ENCODE data around the gene CLIP2. TPM values are rescaled to one million over a fixed set of nuclear protein-coding genes. Genes with fewer than 3 reads are reported as not detected.
A peak's percentile ranks its signal among the peaks of the same experiment; 100 is the strongest.

The CLIP2 gene
- total RNA-seq, 2 donors from 2014 or later = 18.6 to 24.1 TPM

GRCh38 chr7:74306730-74307469 is 17.7 kb downstream of the CLIP2 start:
- DNase-seq (ENCODE audit: low spot score) = peak; percentile 16
- no peaks in the 10 kb centered on the region for H3K9me3 ChIP-seq
- no peaks in the 10 kb centered on the region for H3K36me3 ChIP-seq
- peak overlapping the region in 1 of 2 donors; percentile 39 for H3K27ac ChIP-seq
- WGBS = 10% methylated on average over 20 of the region's 20 CpGs
- peaks cover 5% of the 10 kb centered on the region for H3K4me1 ChIP-seq (replicated peaks)
- no peak overlapping the region for H3K4me3 ChIP-seq
- TF ChIP-seq POLR2AphosphoS5 (IDR thresholded peaks at IDR 0.05) (peak; percentile 9), CTCF (IDR thresholded peaks at IDR 0.05) (no peak)
- no peaks in the 10 kb centered on the region for H3K27me3 ChIP-seq (replicated peaks; ENCODE audit: insufficient read depth)
- intact Hi-C loops (cut with DNase I) = no loop called here

GRCh38 chr7:74307738-74308505 is 18.7 kb downstream of the CLIP2 start:
- intact Hi-C loops (cut with DNase I) = no loop called here
- 72% methylated on average over 10 of the region's 10 CpGs for WGBS
- H3K9me3 ChIP-seq = no peaks in the 10 kb centered on the region
- no peaks in the 10 kb centered on the region for H3K36me3 ChIP-seq
- peaks cover 5% of the 10 kb centered on the region for H3K4me1 ChIP-seq (replicated peaks)
- no peak for TF ChIP-seq POLR2A (IDR thresholded peaks at IDR 0.05)
- TF ChIP-seq CTCF (IDR thresholded peaks at IDR 0.05) = no peak
- TF ChIP-seq POLR2AphosphoS5 (IDR thresholded peaks at IDR 0.05) = no peak
- no peak overlapping the region for H3K4me3 ChIP-seq
- no peak overlapping the region for H3K27ac ChIP-seq
- no peak for DNase-seq (ENCODE audit: low spot score)
- no peaks in the 10 kb centered on the region for H3K27me3 ChIP-seq (replicated peaks; ENCODE audit: insufficient read depth)

- WGBS = 92% methylated on average over 6 of the region's 6 CpGs
- Histone ChIP-seq H3K27me3 (replicated peaks; ENCODE audit: insufficient read depth) (no peaks in the 10 kb centered on the region), H3K4me3 (no peak overlapping the region), H3K9me3 (no peaks in the 10 kb centered on the region), H3K4me1 (replicated peaks) (peaks cover 5% of the 10 kb centered on the region), H3K27ac (no peak overlapping the region), H3K36me3 (no peaks in the 10 kb centered on the region)
- no peak for TF ChIP-seq CTCF (IDR thresholded peaks at IDR 0.05)
- TF ChIP-seq POLR2AphosphoS5 (IDR thresholded peaks at IDR 0.05) = no peak
- no peak for TF ChIP-seq POLR2A (IDR thresholded peaks at IDR 0.05)
- DNase-seq (ENCODE audit: low spot score) = no peak
- intact Hi-C loops (cut with DNase I) = no loop called here
Measured at GRCh38 chr7:74309181-74309580, 20.0 kb downstream of the CLIP2 start.

GRCh38 chr7:74311305-74311744 is 22.1 kb downstream of the CLIP2 start:
- Histone ChIP-seq H3K4me1 (replicated peaks) (peaks cover 3% of the 10 kb centered on the region), H3K27ac (no peak overlapping the region), H3K27me3 (replicated peaks; ENCODE audit: insufficient read depth) (no peaks in the 10 kb centered on the region), H3K9me3 (no peaks in the 10 kb centered on the region), H3K4me3 (no peak overlapping the region), H3K36me3 (no peaks in the 10 kb centered on the region)
- no peak for DNase-seq (ENCODE audit: low spot score)
- 83% methylated on average over 4 of the region's 4 CpGs for WGBS
- no peak for TF ChIP-seq CTCF (IDR thresholded peaks at IDR 0.05)
- no peak for TF ChIP-seq POLR2AphosphoS5 (IDR thresholded peaks at IDR 0.05)
- no peak for TF ChIP-seq POLR2A (IDR thresholded peaks at IDR 0.05)
- intact Hi-C loops (cut with DNase I) = no loop called here

Measured in prostate gland (tissue), 2 donors.